Stimulated activated CD4-positive, alpha-beta T cell treated with anti-CD3 and anti-CD28 coated beads, Interleukin-4, amount 100 ng/mL, for 48 hours (primary cell): Measurements from ENCODE around the gene RAB3C.
A peak's percentile ranks its signal among the peaks of the same experiment; 100 is the strongest.
"Not testable (repeated sequence)": the region's sequence is repeated elsewhere in the genome, so short reads cannot be mapped to it uniquely, and the experiment has no call there.

ENCODE experiments used
- DNase-seq, 2 donors: peaks; one replicate each; pipeline ENCODE4 v3.0.0-alpha.2; 2020; ENCODE audit warnings: low read depth in 2 of 2

RAB3C gene, protein sequence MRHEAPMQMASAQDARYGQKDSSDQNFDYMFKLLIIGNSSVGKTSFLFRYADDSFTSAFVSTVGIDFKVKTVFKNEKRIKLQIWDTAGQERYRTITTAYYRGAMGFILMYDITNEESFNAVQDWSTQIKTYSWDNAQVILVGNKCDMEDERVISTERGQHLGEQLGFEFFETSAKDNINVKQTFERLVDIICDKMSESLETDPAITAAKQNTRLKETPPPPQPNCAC

GRCh38 chr5:58582803-58583491 is at the start of gene RAB3C:
RAB3C (plus strand) TSS chr5:58583075; CDS start chr5:58583209, 134 bp downstream.
- DNase-seq: peak; percentile 58 to 62

DNA sequence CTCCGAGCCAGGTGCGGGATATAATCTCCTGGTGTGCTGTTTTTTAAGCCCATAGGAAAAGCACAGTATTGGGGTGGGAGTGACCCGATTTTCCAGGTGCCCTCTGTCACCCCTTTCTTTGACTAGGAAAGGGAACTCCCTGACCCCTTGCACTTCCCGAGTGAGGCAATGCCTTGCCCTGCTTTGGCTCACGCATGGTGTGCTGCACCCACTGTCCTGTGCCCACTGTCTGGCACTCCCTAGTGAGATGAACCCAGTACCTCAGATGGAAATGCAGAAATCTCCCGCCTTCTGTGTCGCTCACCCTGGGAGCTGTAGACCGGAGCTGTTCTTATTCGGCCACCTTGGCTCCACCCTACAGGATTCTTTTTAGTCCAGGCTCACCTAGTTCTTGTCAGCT is 40.9 kb upstream of the RAB3C start:
- not testable (repeated sequence) for DNase-seq

GRCh38 chr5:58542709-58543108 is 40.2 kb upstream of the RAB3C start:
- no peak for DNase-seq

- DNase-seq: no peak
These were observed 39.2 kb upstream of the RAB3C start for GRCh38 chr5:58543723-58544122.

GRCh38 chr5:58544195-58544594 is 38.7 kb upstream of the RAB3C start:
- DNase-seq: no peak

DNA sequence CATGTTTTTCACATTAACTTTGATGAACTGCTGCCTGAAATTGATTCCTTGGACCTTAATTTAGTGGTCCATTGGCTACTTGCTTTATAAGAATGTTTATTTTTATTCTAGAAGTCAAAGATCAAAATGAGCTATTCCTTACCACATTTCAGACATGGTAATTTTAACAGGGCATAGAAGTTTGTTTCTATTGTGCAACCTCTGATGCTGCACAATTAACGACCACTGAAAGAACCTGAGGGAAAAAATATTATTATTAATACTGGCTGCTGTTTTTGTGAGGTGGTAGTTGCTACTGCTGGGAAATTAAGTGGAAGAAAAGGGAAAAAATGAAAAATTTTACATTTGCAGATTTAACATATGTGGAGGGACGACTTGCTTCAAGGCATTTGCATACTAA is 37.9 kb upstream of the RAB3C start:
- DNase-seq: no peak

GRCh38 chr5:58545912-58546311 is 37.0 kb upstream of the RAB3C start:
- DNase-seq: no peak

- DNase-seq: no peak
These were observed 34.8 kb upstream of the RAB3C start for GRCh38 chr5:58548068-58548467.

DNA sequence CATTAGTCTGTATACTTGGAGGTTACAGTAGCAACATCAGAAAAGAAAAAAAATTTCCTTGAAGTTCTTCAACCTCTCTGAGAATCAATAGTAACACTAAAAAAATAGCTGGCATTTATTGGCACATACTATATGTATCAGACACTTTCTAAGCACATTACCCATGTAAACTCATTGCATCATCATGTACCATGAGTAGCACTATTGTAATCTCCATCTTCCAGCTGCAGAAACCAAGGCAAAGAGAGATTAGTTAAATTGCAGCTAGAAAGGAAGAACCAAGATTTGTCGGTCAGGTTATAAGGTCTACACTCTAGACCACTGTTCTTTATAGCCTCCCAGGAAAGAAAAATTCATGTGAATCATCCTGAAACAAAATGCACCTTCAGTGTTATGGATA is 31.4 kb upstream of the RAB3C start:
- DNase-seq: no peak

- not testable (repeated sequence) for DNase-seq
These were observed 25.1 kb upstream of the RAB3C start for GRCh38 chr5:58557665-58558338.

- DNase-seq: not testable (repeated sequence)
These were observed 19.7 kb upstream of the RAB3C start for GRCh38 chr5:58563016-58563700.

GRCh38 chr5:58564043-58564832 is 18.6 kb upstream of the RAB3C start:
- not testable (repeated sequence) for DNase-seq

DNA sequence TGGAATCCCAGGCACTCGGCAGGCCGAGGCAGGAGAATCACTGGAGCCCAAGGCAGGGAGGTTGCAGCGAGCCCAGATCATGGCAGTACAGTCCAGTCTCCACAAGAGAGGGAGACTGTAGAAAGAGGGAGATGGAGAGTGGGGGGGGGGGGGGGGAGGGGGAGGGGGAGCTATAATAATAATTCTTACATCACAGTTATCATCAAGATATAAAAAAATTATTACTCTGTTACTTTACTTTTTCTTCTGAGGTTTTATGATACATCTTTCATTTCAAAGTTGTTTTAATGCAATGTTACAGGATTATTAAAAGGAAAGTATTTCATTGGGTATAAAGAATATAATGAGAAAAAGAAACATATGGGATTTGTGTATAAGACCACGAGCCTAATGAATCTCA is 17.8 kb upstream of the RAB3C start:
- no peak for DNase-seq

DNA sequence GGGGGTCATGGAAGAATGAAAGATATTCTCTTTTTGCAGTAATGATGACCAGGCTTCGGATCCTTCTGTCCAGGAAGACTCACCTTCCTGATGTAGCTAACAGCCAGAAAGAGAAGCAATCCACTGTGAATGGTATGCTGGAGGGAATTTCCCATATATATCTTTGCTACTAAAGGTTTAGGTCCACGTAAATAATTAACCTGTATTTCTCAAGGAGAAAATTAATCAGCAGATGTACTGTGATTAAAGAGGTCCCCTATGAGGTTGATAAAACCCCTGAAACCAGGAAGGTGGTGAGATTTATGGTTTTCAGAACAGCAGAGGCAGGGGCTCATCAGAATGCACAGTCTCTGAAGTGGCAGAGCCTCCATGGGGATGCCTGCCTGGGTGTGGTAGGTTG is 11.4 kb upstream of the RAB3C start:
- no peak for DNase-seq

DNA sequence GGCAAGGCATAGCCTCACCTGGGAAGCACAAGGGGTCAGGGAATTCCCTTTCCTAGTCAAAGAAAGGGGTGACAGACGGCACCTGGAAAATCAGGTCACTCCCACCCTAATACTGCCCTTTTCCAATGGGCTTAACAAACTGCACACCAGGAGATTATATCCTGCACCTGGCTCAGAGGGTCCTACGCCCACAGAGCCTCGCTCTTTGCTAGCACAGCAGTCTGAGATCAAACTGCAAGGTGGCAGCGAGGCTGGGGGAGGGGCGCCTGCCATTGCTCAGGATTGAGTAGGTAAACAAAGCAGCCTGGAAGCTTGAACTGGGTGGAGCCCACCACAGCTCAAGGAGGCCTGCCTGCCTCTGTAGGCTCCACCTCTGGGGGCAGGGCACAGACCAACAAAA is 9.9 kb upstream of the RAB3C start:
- DNase-seq: not testable (repeated sequence)

GRCh38 chr5:58579781-58580180 is 3.1 kb upstream of the RAB3C start:
- DNase-seq: no peak

GRCh38 chr5:58582019-58582802 is 664 bp upstream of the RAB3C start:
- no peak for DNase-seq

DNA sequence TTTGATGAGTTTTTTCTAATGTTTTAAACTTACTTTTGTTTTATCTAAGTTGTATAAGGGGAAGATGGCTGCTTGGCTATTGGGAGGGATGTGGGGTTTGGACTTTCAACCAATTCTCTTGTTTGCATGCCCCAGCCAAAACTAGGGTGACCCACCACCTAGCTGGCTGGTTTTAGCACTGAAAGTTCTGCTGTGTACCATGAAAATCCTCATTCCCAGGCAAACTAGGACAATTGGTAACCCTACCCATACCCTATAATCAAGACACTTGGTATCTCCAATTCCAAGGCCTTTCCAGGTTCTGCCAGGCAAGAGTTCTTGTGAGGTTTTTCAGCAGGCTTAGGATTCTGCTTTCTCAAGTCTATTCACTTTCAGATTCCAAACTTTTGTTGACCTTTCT is 13.1 kb downstream of the RAB3C start:
- DNase-seq: no peak

- DNase-seq: no peak
These were observed 15.6 kb downstream of the RAB3C start for GRCh38 chr5:58598440-58598839.

DNA sequence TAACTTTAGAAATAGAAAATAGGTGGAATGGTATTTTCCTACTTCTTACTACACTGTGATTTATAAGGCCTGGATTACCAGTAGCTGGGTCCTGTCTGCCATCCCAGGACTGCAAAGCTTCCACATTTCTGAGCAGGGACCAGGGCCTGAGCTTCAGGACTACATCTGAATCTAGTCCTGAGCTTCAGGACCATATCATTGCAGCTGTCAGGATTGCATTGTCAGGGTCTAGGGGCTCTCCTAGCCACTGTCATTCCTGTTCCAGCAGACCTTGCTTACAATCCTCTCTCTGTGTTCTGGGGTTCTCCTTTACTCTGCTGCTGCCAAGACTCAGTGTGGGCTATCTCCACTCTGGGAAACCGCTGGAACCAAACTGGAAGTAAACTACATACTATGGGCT is 16.3 kb downstream of the RAB3C start:
- DNase-seq: no peak

DNA sequence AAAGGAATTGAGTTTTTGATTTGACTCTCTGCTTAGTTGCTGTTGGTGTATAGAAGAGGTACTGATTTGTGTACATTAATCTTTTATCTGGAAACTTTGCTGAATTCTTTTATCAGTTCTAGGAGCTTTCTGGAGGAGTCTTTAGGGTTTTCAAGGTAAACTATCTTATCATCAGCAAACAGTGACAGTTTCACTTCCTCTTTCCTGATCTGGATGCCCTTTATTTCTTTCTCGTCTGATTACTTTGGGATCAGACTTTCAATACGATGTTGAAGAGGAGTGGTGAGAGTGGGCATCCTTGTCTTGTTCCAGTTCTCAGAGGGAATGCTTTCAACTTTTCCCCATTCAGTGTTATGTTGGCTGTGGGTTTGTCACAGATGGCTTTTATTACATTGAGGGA is 17.7 kb downstream of the RAB3C start:
- not testable (repeated sequence) for DNase-seq
